Effector CD4-positive, alpha-beta T cell (primary cell): Measurements from ENCODE around the gene CPHXL.

ENCODE experiments used
- DNase-seq: peaks from one replicate; pipeline ENCODE4 v3.0.0-alpha.2; 2020

Gene CPHXL

GRCh38 chr16:75697571-75697970 lies 28.7 kb downstream of the CPHXL start:
- DNase-seq, result no peak

DNA sequence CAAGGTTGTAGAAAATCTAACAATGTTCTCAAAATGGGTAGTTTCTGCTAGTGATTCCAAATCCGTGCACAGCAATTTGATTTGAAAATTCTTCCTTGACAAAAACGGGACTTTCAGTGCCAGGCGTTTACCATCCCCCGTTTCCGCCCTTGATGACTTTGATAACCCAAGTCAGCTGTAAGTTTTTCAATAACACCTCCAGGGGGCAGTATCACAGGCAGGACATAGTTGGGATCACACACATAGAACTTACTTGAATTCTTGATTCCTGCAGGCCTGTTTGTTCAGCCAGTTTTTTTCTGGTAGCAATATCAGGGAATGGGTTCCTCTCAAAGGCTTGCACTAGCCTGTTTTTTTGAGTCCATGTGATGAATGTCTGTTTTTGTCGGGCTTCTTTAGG lies 30.6 kb downstream of the CPHXL start:
- no peak for DNase-seq

DNA sequence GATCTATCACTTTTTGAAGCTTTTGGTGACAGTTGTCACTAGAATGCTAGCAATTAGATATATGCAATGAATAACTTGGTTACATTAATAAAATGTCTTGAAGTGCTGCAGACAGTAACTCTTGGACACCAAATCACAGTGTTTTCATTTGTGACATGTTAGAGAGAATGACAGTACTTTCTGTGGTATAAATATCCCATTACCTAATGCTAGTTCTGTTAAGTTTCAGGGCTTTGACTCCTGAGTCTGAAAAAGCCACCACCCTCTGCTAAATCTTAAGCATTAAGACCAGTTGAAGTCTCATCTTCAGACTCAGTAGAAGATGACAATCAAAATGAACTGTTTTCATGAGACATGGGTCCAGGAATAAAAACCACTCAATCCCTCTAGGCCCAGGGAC lies 38.9 kb downstream of the CPHXL start:
- DNase-seq, result no peak

DNA sequence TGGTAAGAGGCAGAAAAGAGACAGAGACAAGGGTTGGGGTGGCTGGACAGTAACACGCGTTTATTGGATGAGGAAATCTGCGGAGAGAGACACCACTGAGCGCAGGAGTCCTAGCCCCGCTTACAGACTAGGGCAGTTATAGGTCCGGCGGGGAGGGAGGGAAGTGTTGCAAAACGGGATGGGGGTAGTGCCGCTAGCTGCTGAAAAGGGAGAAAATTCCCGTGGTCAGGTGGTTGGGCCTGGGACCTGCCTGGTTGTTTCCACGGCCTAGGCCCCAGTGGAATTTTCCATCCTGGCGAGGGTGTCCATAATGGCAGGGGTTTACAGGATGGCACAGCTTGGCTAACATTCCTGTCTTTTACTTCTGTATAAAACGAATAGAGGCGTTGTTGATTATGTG lies 44.0 kb downstream of the CPHXL start:
- DNase-seq, result no peak

DNA sequence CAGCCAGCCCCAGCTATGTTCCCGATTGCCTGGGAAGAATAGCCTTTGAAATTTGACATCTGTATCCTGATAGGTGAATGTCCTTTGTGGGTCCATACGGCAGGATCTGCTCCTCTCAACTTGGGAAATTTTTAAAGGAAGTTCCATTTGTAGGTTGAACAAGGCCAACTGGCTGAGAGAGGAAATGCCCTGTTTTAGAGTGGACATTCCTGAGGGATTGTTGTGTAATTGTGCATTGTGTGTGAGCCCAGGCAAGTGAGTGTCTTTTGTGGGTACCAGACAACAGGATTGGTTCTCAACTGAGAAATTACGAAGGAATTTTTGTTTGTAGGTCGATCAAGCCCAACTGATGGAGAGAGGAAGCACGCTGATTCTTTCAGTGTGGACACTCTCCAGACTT lies 46.9 kb downstream of the CPHXL start:
- no peak for DNase-seq

DNA sequence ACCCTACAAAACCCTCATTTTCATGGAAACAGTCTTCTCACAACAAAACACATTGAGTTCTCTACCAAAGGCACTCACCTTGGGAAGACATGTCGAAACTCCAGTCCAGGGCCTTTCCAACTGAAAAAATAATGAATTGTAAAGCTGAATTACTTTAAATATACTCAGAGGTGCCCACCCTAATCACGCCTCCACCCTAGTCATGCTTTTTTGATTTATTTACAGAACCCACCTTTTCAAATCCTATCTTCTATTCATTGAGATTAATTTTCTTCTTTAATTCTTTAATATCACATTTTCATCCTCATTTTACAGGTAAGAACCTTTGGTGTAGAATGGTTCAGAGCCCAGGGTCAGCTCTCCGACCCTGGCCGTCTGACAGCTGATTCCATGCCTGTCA lies 49.4 kb downstream of the CPHXL start, which contains the start of gene CPHXL2:
Gene CPHXL2 (minus strand): TSS at position 101 of the 400 bp plus-strand sequence. CDS start 10 bp downstream, at position 91.
- no peak for DNase-seq

- no peak for DNase-seq
These were observed 58.8 kb downstream of the CPHXL start for GRCh38 chr16:75667503-75667902.
